ENCODE data around the gene CA9. TPM values are rescaled to one million over a fixed set of nuclear protein-coding genes. Genes with fewer than 3 reads are reported as not detected.
A peak's percentile ranks its signal among the peaks of the same experiment; 100 is the strongest.

The CA9 gene
- total RNA-seq, 1 donor from 2014 or later, result 0.04 TPM

DNA sequence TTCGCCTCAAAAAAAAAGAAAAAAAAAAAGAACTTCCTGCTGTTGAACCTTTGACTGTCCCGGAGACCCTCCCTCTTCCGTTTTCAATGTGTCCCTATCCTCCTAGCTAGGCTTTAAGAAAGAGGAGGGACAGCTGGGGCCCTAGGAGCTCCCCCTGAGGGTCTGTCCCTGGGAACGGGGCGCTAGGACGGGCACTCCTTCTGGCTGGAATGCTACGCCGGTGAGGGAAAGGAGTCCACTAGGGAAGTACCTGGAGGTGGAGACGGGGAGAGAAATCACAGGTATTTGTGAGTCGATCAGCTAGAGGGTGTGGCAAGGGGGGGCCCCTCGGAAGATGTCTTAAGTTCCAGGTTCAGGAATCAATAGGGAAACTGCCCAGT is 27.6 kb upstream of the CA9 start:
- no peak for DNase-seq (ENCODE audit: low read depth)
- Histone ChIP-seq H3K36me3 (ENCODE audit: control insufficient read depth, insufficient read depth, low read length) (no peaks in the 10 kb centered on the region), H3K4me3 (ENCODE audit: low read depth, low read length) (peak overlapping the region; percentile 60), H3K27me3 (ENCODE audit: control insufficient read depth, insufficient read depth, low read length) (no peaks in the 10 kb centered on the region)
- TF ChIP-seq, protein P1, sequence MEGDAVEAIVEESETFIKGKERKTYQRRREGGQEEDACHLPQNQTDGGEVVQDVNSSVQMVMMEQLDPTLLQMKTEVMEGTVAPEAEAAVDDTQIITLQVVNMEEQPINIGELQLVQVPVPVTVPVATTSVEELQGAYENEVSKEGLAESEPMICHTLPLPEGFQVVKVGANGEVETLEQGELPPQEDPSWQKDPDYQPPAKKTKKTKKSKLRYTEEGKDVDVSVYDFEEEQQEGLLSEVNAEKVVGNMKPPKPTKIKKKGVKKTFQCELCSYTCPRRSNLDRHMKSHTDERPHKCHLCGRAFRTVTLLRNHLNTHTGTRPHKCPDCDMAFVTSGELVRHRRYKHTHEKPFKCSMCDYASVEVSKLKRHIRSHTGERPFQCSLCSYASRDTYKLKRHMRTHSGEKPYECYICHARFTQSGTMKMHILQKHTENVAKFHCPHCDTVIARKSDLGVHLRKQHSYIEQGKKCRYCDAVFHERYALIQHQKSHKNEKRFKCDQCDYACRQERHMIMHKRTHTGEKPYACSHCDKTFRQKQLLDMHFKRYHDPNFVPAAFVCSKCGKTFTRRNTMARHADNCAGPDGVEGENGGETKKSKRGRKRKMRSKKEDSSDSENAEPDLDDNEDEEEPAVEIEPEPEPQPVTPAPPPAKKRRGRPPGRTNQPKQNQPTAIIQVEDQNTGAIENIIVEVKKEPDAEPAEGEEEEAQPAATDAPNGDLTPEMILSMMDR (IDR thresholded peaks at IDR 0.05; ENCODE audit: insufficient read depth, low read length, poor library complexity, severe bottlenecking), result peak; percentile 34

DNA sequence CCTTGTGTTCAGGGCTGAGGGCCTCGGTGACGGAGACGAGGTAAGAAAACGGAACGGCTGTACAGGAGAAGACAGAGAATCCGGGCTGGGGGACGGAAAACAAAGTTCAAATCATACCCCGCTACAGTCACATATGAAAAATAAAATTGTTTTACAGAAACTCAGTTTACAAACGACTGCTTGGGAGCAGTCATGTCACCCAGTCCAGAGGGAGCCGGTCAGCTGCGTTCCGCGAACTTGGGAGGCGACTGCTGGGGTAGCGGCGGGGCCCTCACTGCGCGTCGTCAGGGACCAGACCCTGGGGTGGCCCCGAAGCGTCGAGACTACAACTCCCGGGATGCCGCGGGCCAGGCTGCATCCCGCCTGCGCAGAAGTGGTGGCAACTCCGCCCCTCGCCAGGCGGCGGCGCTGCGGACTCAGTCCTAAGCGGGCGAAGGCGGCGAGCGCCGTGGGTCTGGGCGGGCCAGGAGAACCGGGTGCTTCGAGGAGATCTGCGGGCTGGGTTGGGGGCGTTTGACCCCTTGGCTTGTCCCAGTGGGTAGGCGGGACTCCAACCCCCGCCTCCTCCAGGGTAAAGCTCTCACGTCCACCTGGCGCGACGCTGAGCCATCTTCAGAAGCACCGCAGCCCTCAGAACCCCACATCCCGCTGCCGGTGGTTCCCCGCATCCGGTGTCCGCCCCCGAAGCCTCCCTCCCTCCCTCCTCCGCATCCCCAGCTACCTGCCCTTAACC is 27.0 kb upstream of the CA9 start:
- peak overlapping the region; percentile 60 for H3K4me3 ChIP-seq (ENCODE audit: low read depth, low read length)
- DNase-seq (ENCODE audit: low read depth), result no peak
- TF ChIP-seq, protein P1 (IDR thresholded peaks at IDR 0.05; ENCODE audit: insufficient read depth, low read length, poor library complexity, severe bottlenecking), result peak; percentile 87
- no peaks in the 10 kb centered on the region for H3K36me3 ChIP-seq (ENCODE audit: control insufficient read depth, insufficient read depth, low read length)
- H3K27me3 ChIP-seq (ENCODE audit: control insufficient read depth, insufficient read depth, low read length), result no peaks in the 10 kb centered on the region

GRCh38 chr9:35649431-35650340 is 24.0 kb upstream of the CA9 start:
- H3K36me3 ChIP-seq (ENCODE audit: control insufficient read depth, insufficient read depth, low read length), result no peaks in the 10 kb centered on the region
- TF ChIP-seq, protein P1 (IDR thresholded peaks at IDR 0.05; ENCODE audit: insufficient read depth, low read length, poor library complexity, severe bottlenecking), result no peak
- H3K4me3 ChIP-seq (ENCODE audit: low read depth, low read length), result no peak overlapping the region
- DNase-seq (ENCODE audit: low read depth), result no peak
- H3K27me3 ChIP-seq (ENCODE audit: control insufficient read depth, insufficient read depth, low read length), result no peaks in the 10 kb centered on the region

DNA sequence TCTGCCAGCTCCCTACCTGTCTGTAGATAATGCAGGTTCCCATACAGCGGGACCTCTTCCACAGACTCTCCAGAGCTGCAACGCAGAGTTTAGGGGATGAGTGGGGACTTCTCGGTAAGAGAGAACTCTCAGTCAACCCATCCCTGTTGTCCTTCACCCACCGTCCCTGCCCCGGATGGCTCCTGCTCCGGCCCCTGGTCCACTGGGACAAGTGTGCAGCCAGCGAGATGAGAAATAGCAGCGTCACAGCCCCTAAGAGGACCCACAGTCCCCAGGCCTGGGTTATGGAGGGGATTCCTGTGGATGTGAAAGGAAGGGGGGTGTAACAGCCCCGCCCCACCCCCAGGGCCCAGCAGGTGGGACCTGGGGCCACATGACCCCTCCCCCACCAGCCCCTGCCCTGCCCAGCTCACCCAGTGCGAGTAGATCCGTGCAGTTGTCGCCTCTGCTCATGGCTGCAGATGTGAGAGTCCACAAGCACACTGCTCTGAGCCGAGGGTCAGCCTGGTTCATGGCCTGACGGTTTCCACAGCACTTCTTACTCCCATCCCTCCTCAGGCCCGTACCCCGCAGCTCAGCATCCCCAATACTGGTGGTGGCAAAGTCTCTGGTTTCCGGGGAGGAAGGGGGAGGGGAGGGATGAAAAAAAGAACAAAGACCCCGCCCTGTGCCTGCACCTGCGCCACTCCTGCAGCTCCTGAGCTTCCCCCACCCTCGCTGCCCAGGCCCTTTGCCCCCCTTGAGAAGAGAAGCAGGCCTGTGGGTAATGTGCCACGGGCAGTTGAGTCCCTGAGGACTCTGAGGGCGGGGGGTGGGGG is 23.2 kb upstream of the CA9 start, which contains the start of gene SIT1:
SIT1 (minus strand) TSS at position 591 of the 818 bp plus-strand sequence; CDS start at position 513, 78 bp downstream.
- no peak for DNase-seq (ENCODE audit: low read depth)

More for the DNA sequence above, 23.2 kb upstream of the CA9 start, which contains the start of gene SIT1:
- TF ChIP-seq, protein P1 (IDR thresholded peaks at IDR 0.05; ENCODE audit: insufficient read depth, low read length, poor library complexity, severe bottlenecking), result no peak
- Histone ChIP-seq H3K36me3 (ENCODE audit: control insufficient read depth, insufficient read depth, low read length) (no peaks in the 10 kb centered on the region), H3K4me3 (ENCODE audit: low read depth, low read length) (no peak within 1 kb of the TSS), H3K27me3 (ENCODE audit: control insufficient read depth, insufficient read depth, low read length) (no peaks in the 10 kb centered on the region)

All from kidney epithelial cell (primary cell).